ENCODE data around the gene TNFAIP1.
"Not testable (repeated sequence)": the region's sequence is repeated elsewhere in the genome, so short reads cannot be mapped to it uniquely, and the experiment has no call there.

The TNFAIP1 gene

DNA sequence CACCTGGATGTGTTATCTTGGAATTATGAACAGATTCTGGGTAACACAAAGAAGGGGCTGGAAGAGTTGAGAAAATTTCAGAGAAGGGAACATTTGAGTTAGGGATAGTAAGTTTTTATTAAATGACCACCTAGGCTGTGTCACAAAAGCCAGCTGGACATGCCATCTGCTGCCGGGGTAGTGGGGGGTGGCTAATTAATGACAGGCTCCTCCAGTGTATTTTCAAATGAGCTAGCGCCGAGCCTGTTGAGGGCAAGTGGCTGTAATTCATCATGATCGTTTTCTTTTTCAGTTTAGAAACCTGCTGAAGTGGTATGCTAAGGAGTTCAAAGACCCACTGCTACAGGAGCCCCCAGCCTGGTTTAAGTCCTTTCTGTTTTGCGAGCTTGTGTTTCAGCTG lies 10.3 kb upstream of the TNFAIP1 start:
- DNase-seq, result no peak

DNA sequence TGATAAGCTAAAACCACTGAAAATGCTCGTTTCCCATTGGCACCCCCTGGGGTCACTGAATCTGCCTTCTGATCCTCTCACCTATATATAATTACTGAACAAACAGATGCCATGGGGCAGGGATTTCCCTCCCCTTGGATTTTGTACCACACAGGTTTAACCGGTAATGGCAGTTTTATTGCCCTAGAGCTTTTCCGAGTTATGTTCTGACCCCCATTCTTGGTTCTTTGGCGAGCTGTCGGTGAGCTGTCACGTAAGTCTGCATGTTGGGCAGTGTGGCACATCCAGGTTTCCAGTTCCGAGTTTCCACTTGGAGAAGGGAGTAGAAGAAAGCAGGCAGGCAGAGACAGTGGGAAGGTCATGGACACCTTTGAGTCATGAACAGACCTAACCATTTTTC lies 9.4 kb upstream of the TNFAIP1 start:
- no peak for DNase-seq

DNA sequence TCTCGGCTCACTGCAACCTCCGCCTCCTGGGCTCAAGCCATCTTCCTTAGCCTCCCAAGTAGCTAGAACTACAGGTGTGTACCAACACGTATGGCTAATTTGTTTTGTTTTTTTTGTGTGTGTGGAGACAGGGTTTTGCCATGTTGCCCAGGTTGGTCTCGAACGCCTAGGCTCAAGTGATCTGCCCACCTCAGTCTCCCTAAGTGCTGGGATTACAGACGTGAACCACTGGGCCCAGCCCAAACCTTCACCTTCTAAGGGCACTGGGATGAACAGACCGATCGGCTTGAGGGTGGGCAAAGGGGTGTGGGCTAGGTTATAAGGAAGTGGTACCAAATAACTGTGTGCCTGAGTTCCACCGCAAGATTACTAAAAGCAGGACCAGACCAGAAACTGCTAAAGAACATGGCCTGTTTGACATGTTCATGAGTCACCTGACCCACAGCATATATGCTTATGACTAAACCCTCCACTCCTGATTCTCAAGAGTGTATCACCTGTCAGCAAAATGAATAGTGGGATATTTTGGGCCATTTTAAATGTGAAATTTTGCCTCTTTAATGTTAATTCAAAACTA lies 8.4 kb upstream of the TNFAIP1 start:
- DNase-seq, result no peak

DNA sequence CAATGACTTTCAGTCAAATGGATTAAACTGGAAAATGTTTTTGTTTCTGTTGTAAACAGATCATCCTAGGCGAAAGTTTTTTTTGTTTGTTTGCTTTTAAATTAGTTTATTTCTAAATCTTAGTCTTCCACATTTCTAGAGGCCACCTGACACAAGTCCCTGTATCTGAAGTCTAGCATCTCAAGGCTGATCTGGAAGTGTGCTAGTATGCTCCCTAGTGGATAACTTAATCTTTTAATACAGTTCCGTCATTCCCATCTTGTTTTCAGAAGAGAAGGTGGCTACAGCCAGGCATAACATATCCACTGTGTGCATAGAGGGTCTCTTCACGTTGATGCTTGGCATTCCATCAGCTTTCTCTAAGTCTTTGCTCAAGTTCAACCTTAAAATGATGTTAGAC lies 7.9 kb upstream of the TNFAIP1 start:
- no peak for DNase-seq

DNA sequence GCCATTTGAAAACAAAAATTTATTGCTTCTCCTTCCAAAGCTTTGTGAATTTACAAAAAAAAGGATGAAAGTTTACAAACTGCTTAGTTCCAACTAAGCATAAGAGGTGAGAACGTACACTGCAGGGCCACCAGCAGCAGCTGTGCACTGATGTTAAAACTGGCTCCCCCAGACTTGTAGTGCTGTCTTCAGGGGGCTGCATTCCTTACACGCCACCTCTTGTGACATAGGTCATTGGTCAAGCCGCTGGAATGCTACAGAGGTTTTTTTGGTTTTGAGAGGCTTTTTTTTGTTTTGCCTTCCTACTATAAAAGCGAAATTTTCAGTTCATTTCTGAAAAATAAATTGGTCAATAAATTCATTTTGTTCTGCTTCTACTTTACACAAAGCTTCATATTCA lies 7.2 kb upstream of the TNFAIP1 start:
- no peak for DNase-seq

DNA sequence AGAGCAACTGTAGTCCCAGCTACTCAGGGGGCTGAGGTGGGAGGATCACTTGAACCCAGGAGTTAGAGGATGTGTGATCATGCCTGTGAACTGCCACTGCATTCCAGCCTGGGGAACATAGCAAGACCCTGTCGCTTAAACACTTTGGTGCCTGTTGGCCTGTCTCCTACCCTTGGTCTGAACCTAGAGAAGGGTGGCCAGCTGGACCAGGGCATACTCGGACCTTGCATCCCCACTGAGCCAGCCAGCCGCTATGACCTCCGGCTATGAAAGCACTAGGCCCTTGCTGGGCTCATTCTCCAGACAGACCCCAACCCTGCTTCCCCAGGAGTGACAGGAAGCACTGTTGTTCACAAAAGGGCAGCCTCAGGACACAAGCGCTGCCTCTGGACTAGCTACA lies 4.9 kb upstream of the TNFAIP1 start:
- DNase-seq, result no peak

DNA sequence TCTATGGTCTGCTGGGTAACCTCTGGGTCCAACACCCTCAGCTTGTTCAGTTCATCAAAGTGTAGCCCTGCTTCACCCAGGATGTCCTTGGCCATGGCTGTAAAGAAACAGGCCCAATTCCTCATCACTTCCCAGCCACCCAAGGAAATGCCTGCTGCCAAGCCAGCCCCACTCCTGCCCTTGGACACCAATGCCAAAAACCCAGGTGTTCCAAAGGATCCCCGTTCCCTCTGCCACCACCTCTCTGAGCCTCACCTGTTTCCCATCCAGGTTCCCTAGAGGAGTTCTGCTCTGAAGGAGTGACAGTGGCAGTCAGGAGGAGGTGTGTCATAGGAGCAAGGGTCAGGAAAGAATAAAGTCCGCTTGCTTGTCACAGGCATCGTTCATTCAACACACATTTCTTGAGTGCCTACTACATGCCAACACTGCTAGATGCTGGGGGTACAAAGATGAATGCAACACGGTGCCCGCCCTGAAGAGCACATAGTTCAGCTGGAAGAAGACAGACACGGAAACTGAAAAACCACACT lies 3.6 kb upstream of the TNFAIP1 start:
- DNase-seq, result no peak

DNA sequence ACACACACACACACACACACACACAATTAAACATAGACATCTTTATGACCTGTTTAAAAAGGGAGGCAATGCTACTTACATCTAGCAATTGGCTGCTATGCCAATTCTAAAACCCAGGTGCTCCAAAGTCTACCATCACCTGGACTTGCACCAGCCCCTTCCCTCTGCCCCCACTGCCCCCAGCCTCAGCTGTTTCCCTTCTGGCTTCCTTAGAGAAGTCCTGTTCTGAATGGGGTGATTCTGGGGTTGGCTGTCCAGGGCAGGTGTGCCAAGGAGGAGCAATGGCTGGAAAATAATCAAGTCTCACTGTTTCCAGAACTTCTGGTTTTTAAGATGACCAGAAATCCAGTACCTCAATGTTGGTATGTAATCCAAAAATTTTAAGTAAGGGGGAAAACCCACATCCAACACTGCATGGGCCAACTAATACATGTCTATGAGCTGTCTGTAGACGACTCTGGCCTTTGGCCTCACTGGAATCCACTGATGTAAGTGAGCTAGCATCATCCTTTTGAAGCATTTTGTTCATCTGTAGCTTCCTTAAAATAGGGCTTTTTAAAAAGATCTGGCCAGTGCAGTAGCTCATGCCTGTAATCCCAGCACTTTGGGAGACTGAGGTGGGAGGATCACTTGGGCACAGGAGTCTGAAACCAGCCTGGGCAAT lies 2.3 kb upstream of the TNFAIP1 start:
- no peak for DNase-seq

DNA sequence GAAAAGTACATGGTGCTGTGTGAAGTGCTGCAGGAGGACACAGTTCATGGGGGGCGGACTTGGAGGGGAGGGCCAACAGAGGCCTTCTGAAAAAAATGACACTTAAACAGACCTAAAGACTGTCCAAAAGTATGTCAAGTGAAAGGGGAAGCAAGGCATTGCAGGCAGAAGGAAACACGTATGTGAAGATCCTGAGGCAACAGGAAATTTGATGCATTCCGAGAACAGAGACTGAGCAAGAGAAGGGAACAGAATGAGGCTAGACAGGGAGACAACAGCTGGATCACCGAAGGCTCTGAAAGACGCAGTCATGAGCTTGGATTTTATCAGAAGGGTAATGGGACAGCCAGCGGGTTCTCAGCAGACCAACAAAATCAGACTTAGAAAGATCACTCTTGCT lies 1.4 kb upstream of the TNFAIP1 start:
- DNase-seq, result no peak

DNA sequence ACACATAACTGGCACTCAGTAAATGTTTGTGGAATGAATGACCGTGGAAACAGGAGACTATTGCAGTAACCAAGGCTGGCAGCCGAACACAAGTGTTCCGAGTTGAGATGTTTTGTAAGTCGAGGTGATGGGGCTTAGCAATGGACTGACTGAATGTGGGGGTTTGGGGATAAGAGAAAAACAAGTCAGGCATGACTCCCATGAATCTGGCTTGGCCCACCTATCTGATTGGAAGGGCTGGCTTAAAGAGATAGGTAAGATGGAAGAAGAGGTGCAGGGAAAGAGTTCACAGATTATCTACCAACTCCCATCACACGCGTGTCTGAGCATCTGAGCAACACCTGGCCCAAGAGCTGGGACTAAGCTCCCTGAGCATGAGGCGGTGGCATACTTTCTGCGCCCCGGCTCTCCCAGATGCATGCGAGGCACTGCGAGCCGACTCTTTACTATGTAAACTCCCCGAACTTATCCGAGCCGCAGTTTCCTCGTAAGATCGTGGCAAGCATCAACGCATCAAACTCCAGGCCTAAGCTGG lies 828 bp upstream of the TNFAIP1 start:
- no peak for DNase-seq

DNA sequence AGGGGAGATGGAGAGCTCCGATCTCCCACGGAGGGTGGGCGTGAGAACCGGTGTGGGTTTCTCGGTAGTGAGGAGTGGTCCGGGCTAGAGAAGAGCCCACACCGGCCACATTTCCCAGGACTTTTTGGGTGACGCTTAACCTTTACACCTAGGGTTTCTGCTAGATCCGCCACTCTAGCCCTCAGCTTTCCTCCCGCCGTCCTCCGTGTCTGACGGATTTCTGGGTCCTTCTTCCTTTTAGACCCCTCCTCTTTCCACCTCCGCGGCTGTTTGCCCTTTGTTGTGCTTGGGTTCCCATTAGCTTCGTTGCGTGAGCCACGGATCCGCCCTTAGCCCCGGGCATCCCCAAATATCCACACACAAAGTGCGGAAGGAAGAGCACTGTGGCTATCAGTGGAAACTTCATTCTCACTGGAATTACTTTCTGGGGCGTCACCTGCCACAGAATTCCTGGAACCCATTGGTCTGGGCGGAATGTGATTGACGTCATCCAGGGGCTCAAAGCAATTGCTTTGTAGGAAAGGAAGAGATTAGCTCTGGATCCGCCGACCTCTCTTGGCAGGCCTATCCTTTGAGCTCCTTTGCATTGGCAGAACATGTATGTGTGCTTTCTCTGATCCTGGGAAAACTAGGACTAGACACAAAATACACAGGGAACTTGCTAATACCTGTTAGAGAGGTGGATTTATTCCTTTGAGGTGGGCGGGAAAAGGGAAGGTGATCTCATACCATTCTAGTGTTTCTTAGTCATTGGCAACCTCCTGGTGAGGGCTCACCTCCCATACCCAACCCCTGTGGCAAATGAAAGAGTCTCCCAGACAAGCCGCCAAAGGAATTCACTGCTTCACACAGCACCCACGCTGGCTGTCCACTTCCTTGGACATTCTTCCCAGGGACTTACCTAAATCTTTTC lies 654 bp downstream of the TNFAIP1 start:
- DNase-seq, result peak; percentile 49

DNA sequence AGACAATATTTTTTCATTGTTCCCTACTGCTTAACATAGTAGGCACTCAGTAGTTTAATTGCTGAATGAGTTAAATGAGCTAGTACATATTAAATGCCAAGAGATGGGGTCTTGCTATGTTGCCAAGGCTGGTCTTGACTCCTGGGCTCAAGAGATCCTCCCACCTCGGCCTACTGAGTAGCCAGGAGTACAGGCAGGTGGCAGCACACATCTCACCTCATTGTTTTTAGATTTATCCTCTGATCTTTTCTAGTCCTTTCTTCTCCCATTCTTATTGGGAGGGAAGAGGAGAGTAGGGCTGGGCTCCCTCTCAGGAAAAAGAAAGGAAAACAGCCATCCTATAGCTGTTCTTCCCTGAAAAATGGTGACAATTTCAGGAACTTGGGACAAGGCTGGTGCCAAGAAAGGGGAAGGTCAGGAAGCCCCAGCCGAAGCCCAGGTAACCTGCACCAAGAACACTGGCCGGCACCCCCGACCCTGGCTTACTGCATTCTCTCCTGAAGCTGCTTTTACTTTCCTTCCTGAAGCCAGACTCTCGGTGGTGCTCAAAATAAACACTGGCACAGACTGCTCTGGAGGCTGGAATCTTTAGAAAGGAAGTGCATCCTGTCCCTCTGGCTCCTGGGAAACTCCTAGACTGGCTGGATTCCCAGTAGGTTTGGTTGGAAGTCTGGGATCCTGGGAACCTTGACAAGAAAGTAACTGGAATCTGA lies 2.7 kb downstream of the TNFAIP1 start:
- DNase-seq, result no peak

DNA sequence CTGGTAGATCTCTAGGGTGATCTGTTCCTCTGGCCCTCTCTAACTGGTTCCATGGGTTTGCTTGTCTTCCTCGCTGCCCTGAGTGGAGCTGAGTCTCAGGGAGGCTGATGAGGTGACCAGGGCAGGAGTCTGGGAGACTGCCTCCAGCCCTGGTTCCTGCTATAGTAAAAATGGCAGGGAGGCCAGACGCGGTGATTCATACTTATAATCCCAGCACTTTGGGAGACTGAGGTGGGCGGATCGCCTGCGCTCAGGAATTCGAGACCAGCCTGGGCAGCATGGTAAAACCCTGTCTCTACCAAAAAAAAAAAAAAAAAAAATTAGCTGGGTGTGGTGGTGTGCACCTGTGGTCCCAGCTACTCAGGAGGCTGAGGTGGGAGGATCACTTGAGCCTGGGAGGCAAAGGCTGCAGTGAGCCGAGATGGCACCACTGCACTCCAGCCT lies 3.2 kb downstream of the TNFAIP1 start:
- not testable (repeated sequence) for DNase-seq

DNA sequence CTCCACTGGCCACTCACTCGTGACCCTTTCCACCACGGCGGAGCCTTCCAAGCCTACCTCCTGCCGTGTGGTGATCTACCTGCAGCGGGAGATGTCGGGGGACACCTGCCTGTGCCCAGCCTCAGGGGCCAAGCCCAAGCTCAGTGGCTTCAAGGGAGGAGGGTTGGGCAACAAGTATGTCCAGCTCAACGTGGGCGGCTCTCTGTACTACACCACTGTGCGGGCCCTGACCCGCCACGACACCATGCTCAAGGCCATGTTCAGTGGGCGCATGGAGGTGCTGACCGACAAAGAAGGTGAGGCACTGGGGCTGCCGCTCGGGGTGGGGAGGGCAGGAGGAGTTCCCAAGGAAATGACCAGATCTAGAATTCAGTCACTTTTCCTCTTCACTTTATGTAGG lies 3.9 kb downstream of the TNFAIP1 start:
- no peak for DNase-seq

DNA sequence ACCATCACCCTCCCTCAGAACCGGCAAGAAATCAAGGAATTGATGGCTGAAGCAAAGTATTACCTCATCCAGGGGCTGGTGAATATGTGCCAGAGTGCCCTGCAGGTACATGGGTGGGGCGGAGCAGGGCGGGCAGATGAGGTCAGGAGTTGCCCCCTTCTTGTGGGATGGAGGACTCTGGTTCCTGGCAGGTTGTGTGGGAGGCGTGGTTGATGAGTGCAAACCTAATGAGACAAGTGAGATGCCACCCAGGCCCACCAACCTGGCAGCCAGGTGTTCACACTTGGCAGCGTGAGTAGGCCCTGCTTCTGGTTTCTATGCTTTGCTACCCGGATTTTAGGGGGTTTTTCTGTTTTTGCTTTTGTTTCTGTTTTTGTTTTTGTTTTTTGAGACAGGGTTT lies 4.8 kb downstream of the TNFAIP1 start:
- DNase-seq, result no peak

DNA sequence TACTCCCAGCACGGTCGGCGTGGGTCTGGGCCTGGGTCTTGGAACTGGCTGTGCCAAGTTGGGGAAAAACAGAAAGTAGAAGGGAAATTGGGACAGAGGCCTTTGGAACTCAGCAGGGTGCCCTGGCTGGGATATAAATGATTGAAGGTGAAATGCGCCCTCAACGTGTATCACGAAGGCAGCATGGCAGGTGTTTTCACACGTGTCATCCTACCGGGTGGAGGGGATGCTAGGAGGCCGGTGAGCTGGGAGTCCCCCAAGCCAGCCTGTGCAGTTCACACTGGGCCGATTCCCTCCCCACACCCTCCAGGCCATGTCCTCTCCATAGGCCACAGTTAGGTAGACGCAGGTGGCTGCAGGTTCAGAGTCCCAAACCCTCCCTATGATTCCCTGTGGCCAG lies 6.0 kb downstream of the TNFAIP1 start:
- no peak for DNase-seq

DNA sequence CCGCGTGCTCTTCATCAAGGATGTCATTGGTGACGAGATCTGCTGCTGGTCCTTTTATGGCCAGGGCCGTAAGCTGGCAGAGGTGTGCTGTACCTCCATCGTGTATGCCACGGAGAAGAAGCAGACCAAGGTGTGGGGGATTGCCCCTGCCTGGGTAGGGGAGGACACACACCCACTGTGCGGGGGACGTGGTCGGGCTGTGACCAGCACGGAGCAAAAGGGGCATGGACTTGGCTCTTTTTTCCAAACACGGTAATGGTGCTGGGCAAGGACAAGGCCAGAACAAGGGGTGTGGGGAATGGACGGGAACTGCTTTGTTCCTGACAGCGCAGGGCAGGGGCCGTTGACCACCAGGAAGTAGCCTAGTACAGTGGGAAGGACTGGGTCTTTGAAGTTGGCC lies 6.8 kb downstream of the TNFAIP1 start:
- DNase-seq, result no peak

DNA sequence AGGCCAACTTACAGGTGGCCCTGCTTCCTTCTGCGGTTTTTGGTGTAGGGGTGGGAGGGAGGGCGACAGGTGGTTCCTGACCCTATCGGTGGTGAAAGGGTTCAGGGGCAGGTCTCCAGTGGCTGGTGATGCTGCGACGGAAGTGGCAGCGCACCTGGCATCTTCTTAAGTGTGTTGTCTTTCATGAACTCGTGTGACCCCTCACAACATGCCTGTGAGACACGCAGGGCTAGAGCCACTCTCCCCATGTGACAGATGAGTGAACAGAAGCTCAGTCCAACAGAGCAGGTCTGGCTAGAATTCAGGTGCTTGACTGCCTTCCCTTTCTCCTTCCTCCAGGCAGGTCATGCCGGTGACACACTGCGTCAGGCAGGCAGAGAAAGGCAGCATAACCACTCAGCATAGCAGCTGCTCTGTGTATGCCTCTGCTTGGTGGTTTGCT lies 8.0 kb downstream of the TNFAIP1 start:
- no peak for DNase-seq

DNA sequence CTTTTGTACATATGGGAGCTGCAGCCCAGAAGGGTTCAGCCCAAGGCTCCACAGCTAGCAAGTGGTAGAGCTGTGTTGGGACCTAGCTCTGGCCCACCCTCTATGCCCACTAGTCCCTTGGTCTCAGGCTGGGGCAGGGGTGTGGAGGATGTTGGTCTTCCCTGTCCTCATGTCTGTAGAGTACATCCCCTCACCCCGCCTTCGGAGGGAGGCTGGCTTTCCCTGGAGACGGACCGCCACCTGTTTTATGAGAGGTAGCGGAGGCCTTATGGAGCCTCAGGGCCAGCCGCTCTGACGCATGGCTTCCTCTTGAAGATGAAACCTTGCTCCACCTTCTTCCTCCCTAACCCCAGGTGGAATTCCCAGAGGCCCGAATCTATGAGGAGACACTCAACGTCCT lies 8.4 kb downstream of the TNFAIP1 start:
- no peak for DNase-seq

DNA sequence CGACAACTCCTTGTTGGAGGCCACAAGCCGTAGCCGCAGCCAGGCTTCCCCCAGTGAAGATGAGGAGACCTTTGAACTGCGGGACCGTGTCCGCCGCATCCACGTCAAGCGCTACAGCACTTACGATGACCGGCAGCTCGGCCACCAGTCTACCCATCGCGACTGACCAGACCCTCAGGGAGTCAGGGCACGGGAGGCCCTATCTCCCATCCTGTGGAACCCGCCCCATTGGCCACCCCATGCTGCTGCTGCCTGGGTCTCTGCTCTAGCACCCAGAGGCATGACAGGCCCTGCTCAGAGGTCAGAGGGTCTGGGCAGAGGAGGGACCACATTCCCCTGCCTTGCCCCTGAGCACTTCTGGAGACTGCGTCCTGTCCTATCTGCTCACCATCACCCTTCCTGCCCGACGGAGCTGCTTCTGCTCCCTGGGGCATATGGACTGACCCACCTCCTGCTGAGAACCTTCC lies 8.9 kb downstream of the TNFAIP1 start:
- DNase-seq, result no peak

DNA sequence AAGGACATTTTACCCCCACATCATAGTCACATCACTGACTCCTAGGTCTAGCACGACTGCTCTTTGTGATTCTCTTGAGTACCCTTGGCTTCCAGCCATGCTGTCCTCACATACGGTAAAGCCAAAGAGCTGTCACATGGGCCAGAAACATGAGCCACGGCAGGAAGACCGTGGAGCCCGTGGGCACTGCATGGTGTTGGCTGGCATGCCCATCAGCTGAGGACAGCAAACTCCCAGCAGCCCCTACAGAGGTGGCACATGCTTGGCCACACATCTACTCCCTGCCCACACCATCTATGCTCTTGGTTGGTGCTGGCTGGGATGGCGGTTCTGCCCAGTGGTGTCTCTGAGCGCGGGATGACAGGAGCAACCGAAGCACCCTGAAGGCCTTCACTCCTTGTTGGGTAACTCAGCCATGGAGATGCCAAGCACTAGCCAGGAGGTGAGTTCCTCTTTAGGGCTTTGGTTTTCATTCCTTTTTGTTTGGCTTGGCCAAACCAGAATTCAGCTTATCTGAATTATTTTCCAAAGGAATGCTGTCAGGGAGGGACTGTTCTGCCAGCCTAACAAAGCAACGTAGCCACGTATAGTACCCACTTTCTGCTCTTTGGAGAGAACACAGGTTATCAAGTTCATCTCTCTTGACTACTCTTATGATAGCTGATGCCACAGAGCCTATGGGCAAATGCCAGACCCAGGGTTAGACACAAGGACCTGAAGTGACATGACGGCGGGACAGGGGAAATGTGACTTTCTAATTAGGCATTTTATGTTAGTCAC lies 10.0 kb downstream of the TNFAIP1 start:
- no peak for DNase-seq

DNA sequence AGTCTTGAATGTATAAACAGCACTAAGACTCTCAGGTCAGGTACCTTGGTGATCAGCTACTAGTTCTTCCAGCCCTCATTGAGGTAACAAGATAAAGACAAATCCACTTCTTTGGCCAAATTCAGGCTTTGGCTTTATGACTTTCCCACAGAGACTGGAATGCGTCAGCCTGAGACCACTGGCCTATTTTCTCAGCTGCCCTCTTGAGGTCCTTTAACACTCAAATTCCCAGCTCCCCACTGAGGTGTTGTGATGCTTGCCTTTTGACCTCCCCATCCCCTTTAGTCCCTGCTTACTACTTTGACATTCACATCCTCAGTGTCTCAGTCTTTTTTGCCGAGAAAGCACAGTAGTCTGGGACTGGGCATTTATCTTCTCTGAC lies 10.6 kb downstream of the TNFAIP1 start:
- DNase-seq, result no peak
